WTC11 (cell line): ENCODE measurements around the gene TBC1D4.

Source experiments
- CTCF ChIP-seq: fragments of 200-600 bp; IDR thresholded peaks from 2 replicates; pipeline ENCODE4 v1.8.0; 2022; ENCODE audit warnings: antibody characterized with exemption
- NFYB ChIP-seq: sonication (generic); formaldehyde crosslinking; conservative IDR thresholded peaks from 2 replicates; pipeline ENCODE4 v1.8.0; 2022; ENCODE audit warnings: low read depth, missing genetic modification reagents

- TF ChIP-seq CTCF (no peak), NFYB (CRISPR knock-in tag) (no peak)
Measured at GRCh38 chr13:75417656-75418055, 64.3 kb downstream of the TBC1D4 start.
